ENCODE results near the gene C2orf15. TPM values are rescaled to one million over a fixed set of nuclear protein-coding genes. Genes with fewer than 3 reads are reported as not detected.

C2orf15 gene
- total and polyA plus RNA-seq, 4 donors: 0.24 to 0.65 (median 0.29) TPM

GRCh38 chr2:99153921-99154604 is 12.6 kb downstream of the C2orf15 start:
- Histone ChIP-seq H3K4me1 (ENCODE audit: control insufficient read depth in 4 of 4, insufficient read depth in 4 of 4, low read length in 3 of 4) (peaks cover 0 to 16% (median 12%) of the 10 kb centered on the region in 4 donors), H3K27ac (ENCODE audit: low read depth in 1 of 2, low read length in 2 of 2) (peak overlapping the region; percentile 94 to 99), H3K27me3 (ENCODE audit: control insufficient read depth in 4 of 4, insufficient read depth in 4 of 4, low read length in 3 of 4) (no peaks in the 10 kb centered on the region), H3K4me3 (ENCODE audit: low read depth in 1 of 3, low read length in 3 of 3) (peak overlapping the region; percentile 87 to 100 (median 91)), H3K9me3 (ENCODE audit: control insufficient read depth in 4 of 4, low read length in 3 of 4) (no peaks in the 10 kb centered on the region), H3K36me3 (ENCODE audit: control insufficient read depth in 4 of 4, insufficient read depth in 3 of 4, low read depth in 1 of 4, low read length in 3 of 4) (peaks cover 0 to 4% (median 1%) of the 10 kb centered on the region in 4 donors), H3K9ac (ENCODE audit: low read depth in 1 of 2, low read length in 2 of 2) (peak overlapping the region; percentile 62 to 99)
- WGBS: 38% methylated on average over 12 of the region's 12 CpGs
- DNase-seq (ENCODE audit: low spot score): peak; percentile 36
- TF ChIP-seq, protein P1, sequence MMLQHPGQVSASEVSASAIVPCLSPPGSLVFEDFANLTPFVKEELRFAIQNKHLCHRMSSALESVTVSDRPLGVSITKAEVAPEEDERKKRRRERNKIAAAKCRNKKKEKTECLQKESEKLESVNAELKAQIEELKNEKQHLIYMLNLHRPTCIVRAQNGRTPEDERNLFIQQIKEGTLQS (IDR thresholded peaks at IDR 0.05): no peak
- TF ChIP-seq NR2F2 (IDR thresholded peaks at IDR 0.05) (no peak), TAF1 (conservative IDR thresholded peaks at IDR 0.05) (no peak), RXRA (IDR thresholded peaks at IDR 0.05) (no peak), FOXA1 (IDR thresholded peaks at IDR 0.05) (no peak), HNF4G (IDR thresholded peaks at IDR 0.05) (no peak), RAD21 (IDR thresholded peaks at IDR 0.05) (no peak), REST (IDR thresholded peaks at IDR 0.05) (no peak), YY1 (IDR thresholded peaks at IDR 0.05) (no peak), EGR1 (IDR thresholded peaks at IDR 0.05; ENCODE audit: low read depth in 2 of 2) (no peak), GABPA (IDR thresholded peaks at IDR 0.05 in 1 of 2, conservative IDR thresholded peaks at IDR 0.05 in 1 of 2) (no peak), MAX (IDR thresholded peaks at IDR 0.05) (no peak), FOXA2 (IDR thresholded peaks at IDR 0.05) (no peak), SP1 (IDR thresholded peaks at IDR 0.05) (no peak), HNF4A (conservative IDR thresholded peaks at IDR 0.05) (no peak), JUND (IDR thresholded peaks at IDR 0.05) (no peak)
- TF ChIP-seq, protein P2, sequence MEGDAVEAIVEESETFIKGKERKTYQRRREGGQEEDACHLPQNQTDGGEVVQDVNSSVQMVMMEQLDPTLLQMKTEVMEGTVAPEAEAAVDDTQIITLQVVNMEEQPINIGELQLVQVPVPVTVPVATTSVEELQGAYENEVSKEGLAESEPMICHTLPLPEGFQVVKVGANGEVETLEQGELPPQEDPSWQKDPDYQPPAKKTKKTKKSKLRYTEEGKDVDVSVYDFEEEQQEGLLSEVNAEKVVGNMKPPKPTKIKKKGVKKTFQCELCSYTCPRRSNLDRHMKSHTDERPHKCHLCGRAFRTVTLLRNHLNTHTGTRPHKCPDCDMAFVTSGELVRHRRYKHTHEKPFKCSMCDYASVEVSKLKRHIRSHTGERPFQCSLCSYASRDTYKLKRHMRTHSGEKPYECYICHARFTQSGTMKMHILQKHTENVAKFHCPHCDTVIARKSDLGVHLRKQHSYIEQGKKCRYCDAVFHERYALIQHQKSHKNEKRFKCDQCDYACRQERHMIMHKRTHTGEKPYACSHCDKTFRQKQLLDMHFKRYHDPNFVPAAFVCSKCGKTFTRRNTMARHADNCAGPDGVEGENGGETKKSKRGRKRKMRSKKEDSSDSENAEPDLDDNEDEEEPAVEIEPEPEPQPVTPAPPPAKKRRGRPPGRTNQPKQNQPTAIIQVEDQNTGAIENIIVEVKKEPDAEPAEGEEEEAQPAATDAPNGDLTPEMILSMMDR (IDR thresholded peaks at IDR 0.05; ENCODE audit: low read depth, low read length, missing input control): no peak
- TF ChIP-seq, protein P3, sequence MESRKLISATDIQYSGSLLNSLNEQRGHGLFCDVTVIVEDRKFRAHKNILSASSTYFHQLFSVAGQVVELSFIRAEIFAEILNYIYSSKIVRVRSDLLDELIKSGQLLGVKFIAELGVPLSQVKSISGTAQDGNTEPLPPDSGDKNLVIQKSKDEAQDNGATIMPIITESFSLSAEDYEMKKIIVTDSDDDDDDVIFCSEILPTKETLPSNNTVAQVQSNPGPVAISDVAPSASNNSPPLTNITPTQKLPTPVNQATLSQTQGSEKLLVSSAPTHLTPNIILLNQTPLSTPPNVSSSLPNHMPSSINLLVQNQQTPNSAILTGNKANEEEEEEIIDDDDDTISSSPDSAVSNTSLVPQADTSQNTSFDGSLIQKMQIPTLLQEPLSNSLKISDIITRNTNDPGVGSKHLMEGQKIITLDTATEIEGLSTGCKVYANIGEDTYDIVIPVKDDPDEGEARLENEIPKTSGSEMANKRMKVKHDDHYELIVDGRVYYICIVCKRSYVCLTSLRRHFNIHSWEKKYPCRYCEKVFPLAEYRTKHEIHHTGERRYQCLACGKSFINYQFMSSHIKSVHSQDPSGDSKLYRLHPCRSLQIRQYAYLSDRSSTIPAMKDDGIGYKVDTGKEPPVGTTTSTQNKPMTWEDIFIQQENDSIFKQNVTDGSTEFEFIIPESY (IDR thresholded peaks at IDR 0.05): no peak

All from liver (tissue), 9 donors.